ENCODE results near the gene RNF148.

RNF148 gene, protein sequence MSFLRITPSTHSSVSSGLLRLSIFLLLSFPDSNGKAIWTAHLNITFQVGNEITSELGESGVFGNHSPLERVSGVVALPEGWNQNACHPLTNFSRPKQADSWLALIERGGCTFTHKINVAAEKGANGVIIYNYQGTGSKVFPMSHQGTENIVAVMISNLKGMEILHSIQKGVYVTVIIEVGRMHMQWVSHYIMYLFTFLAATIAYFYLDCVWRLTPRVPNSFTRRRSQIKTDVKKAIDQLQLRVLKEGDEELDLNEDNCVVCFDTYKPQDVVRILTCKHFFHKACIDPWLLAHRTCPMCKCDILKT

DNA sequence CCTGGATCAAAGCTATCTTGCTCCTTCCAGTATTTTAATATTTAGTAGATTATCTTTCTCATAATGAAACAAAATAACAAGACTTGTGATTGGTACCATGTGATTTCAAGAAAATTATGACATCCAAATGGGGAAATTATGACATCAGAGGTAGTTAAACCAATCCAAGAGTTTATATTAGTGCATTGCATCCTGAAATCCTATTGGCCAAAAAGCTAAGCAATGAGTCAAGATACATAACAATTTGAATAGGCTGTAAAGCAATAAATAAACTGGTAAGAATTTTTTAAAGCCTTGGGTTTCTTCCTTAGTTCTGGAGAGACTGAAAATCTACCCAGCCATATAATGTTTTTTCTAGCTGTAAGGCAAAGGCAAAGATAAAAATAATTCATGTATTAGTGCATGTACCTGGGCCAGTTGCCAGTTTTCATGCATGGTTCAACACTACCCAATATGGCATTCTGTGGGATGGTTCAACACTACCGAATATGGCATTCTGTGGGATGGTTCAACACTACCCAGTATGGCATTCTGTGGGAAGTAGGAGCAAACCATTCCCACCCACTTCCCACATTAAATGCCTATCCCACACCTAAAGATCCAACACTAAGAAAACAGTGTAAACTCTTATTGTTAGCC, at the start of gene RNF148:
TSS of gene RNF148 (minus strand) at position 51 of the 639 bp plus-strand sequence. CDS start 172 bp downstream, outside the sequence.
- no peak for DNase-seq (ENCODE audit: low read depth, low spot score)

GRCh38 chr7:122750389-122750788, 47.7 kb upstream of the RNF148 start:
- no peak for DNase-seq (ENCODE audit: low read depth, low spot score)

GRCh38 chr7:122748195-122748594, 45.5 kb upstream of the RNF148 start:
- DNase-seq (ENCODE audit: low read depth, low spot score) = no peak

- no peak for DNase-seq (ENCODE audit: low read depth, low spot score)
Observed at GRCh38 chr7:122746948-122747347, 44.2 kb upstream of the RNF148 start.

DNA sequence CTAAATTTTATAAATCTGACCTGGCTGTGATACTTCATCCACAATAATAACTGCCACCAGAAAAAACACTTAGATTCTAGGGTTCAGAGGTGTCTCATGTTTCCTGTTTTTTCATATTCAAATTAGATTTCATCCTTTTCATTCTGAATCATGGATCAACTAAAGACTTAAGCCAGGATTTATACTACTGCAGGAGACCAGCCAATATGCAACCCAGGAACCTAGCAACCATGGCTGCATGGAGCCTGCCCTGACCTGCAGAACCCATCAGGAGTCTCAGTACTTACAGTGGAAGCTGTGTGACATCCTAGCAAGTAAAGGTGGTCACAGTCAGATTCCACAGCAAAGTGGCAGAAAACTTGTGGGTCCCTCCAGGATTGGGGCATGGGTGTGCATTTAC, 40.5 kb upstream of the RNF148 start:
- DNase-seq (ENCODE audit: low read depth, low spot score) = no peak

GRCh38 chr7:122738947-122739346, 36.2 kb upstream of the RNF148 start:
- DNase-seq (ENCODE audit: low read depth, low spot score) = no peak

DNA sequence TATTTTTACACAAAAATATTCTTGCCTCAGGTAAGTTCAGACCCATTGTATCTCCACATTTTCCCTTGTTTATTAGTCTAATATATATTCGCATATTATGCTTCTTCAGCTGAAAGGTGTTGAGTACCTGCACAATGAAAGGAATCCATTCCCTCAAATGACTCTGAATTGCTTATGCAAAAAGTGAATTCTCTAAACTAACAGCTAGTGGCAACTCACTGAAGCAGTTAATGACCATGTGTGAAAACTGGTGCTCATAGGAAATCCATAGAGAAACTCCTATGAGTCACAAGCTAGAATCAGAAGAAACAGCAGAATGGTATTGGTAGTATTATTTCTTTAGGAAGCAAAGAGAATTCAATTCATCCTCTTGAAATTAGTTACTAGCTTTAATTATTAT, 33.5 kb upstream of the RNF148 start:
- DNase-seq (ENCODE audit: low read depth, low spot score) = no peak

DNA sequence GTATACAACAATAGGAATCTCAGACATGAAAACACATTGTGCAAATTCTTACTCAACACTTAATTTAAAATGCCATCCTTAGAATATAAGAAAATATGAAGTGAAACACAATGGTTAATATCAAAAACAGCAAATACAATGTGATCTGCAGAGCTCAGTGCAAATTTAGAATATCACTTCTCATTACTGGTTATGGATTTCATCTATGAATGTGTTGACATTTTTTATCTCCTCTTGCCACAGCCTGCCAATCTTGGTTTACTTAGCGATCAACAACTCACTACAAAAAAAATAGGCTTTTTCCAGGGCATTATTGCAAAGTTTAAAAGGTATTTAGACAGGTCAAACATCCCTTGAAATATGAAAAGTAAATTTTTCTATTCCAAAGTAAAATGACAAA, 25.0 kb upstream of the RNF148 start:
- DNase-seq (ENCODE audit: low read depth, low spot score) = no peak

- DNase-seq (ENCODE audit: low read depth, low spot score) = no peak
Observed at GRCh38 chr7:122727354-122727753, 24.6 kb upstream of the RNF148 start.

DNA sequence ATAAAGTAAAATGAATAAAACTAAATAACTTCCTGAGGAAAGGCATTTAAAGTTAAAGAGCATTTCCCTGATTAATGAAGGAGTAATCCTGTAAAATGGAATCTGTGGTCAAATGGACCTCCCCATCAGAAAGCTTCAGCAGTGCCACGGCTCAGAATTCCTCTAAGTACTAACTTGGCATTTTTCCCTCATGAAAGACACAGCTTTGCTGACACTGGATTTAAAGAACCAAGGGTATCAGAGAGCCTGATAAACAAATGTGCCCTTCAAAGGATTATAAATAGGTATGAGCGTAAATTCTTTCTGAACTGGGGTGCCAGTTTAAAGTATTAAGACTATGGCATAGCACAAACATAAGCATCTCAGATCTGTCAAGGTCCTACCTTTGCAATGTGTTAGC, 24.2 kb upstream of the RNF148 start:
- DNase-seq (ENCODE audit: low read depth, low spot score) = no peak

GRCh38 chr7:122724366-122724765, 21.6 kb upstream of the RNF148 start:
- DNase-seq (ENCODE audit: low read depth, low spot score) = no peak

- no peak for DNase-seq (ENCODE audit: low read depth, low spot score)
Observed at GRCh38 chr7:122719010-122719578, 16.4 kb upstream of the RNF148 start.

- DNase-seq (ENCODE audit: low read depth, low spot score) = no peak
Observed at GRCh38 chr7:122717356-122718089, 14.8 kb upstream of the RNF148 start.

- no peak for DNase-seq (ENCODE audit: low read depth, low spot score)
Observed at GRCh38 chr7:122715183-122715582, 12.5 kb upstream of the RNF148 start.

DNA sequence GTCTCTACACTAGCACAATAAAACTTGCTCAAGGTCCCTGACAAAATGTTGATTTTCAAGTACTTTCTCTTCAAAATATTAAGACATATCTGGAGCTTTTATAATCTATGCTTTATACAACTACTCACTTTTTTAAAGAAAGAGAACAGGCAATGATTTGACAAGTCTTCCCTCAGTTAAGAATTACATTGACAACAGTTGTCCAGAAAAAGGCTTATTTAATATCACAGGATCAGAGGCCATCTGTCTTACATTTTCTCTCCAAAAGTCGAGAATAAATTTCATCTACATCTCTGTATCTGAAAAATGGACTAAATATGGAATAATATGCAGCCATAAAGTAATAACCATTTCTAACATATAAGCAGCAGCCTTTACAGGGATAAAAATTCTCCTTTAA, 8.2 kb upstream of the RNF148 start:
- no peak for DNase-seq (ENCODE audit: low read depth, low spot score)

GRCh38 chr7:122709930-122710646, 7.4 kb upstream of the RNF148 start:
- no peak for DNase-seq (ENCODE audit: low read depth, low spot score)

DNA sequence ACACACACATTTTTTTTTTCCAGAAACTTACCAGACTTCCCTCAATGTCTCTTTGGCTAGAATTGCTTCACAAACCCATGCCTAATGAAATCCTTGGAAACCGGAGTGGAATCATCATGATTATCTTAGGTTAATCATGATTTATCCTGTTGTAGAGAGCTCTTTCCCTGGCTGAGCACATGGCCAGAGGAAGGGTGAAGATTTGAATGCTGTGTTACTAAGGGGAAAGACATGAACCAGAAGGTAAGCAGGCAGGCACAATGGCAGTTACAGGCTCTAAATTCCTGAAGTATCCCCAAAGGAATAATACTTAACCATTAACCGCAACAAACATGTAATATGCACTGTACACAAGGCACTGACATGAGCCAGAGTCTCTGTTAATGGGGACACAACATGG, 4.1 kb upstream of the RNF148 start:
- DNase-seq (ENCODE audit: low read depth, low spot score) = no peak

GRCh38 chr7:122699017-122699416, 3.7 kb downstream of the RNF148 start, which contains the start of gene RNF133:
TSS of gene RNF133 (minus strand) at chr7:122699117. CDS start at chr7:122698918, 199 bp downstream.
- no peak for DNase-seq (ENCODE audit: low read depth, low spot score)

- DNase-seq (ENCODE audit: low read depth, low spot score) = no peak
Observed at GRCh38 chr7:122695816-122696215, 6.9 kb downstream of the RNF148 start.

DNA sequence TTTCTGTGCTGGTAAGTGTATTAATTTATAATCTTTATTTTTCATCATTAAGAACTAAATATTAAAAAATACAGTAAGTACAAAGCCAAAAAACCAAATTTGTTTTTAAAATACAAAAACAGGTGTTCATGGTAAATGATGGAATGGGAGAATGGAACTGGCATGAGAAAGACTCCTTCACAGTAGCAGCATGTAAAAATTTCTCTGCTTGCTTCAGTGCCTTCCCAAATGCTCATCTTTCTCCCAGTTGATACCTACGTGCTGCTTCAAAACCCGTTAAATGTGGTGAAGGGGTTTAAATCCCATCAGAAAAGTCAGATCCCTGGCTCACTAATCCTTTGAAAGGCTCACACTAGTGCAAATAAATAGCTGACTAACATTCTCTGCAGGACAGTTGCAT, 8.0 kb downstream of the RNF148 start:
- no peak for DNase-seq (ENCODE audit: low read depth, low spot score)

DNA sequence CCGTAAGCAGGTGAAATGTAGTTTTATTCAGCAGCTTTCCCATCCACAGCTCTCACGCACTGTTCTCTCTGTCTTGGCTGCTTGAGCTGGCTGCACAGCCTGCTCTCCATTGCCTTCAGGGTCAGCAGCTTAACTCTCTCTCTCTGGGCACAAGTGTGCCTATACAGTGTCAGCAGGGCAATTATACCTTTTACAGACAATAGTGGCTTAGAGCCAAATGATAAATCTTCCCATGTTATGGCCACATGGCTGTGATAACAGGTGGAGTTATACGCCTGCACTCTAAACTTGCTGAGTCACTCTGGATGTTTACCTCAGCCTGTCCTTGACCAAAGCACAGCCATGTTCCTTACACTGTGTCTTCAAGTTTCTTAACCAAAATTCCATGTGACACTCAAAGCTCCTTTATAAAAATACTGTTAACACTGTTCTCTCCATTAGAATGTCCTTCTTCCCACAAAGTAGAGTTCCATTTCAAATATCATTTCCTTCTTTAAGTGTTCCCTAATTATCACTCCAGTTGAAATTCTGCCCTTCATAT, 9.9 kb downstream of the RNF148 start:
- DNase-seq (ENCODE audit: low read depth, low spot score) = no peak

Data from smooth muscle cell of the brain vasculature (primary cell).